GM15510 (cell line): ENCODE data around the gene RPL35.
A peak's percentile ranks its signal among the peaks of the same experiment; 100 is the strongest.

ENCODE experiments used
- POLR2A ChIP-seq: IDR thresholded peaks from 3 replicates; pipeline ENCODE4 v1.6.1; 2011; ENCODE audit warnings: borderline replicate concordance; ENCODE audit not compliant: insufficient read length; ENCODE audit errors: extremely low read depth

RPL35 gene

GRCh38 chr9:124861342-124862229 lies at the start of gene RPL35, which contains the start of gene ARPC5L:
Gene RPL35, minus strand, starts transcription at chr9:124861957. Its CDS starts 45 bp downstream, at chr9:124861912.
Gene ARPC5L, plus strand, starts transcription at chr9:124862130. Its CDS starts 7,161 bp downstream, at chr9:124869291.
- TF ChIP-seq POLR2A, result peak; percentile 97

GRCh38 chr9:124908098-124908497 lies 46.3 kb upstream of the RPL35 start:
- no peak for TF ChIP-seq POLR2A

GRCh38 chr9:124906966-124907365 lies 45.2 kb upstream of the RPL35 start:
- no peak for TF ChIP-seq POLR2A

GRCh38 chr9:124899845-124900244 lies 38.1 kb upstream of the RPL35 start:
- TF ChIP-seq POLR2A, result no peak

GRCh38 chr9:124897570-124898460 lies 36.1 kb upstream of the RPL35 start:
- TF ChIP-seq POLR2A, result no peak

GRCh38 chr9:124894741-124895170 lies 33.0 kb upstream of the RPL35 start:
- no peak for TF ChIP-seq POLR2A

- TF ChIP-seq POLR2A, result no peak
These were observed 32.4 kb upstream of the RPL35 start for GRCh38 chr9:124894035-124894740.

- no peak for TF ChIP-seq POLR2A
These were observed 28.4 kb upstream of the RPL35 start for GRCh38 chr9:124890179-124890578.

- no peak for TF ChIP-seq POLR2A
These were observed 27.2 kb upstream of the RPL35 start for GRCh38 chr9:124889006-124889405.

GRCh38 chr9:124887832-124888231 lies 26.1 kb upstream of the RPL35 start:
- TF ChIP-seq POLR2A, result no peak

GRCh38 chr9:124886866-124887492 lies 25.2 kb upstream of the RPL35 start:
- no peak for TF ChIP-seq POLR2A

GRCh38 chr9:124886461-124886860 lies 24.7 kb upstream of the RPL35 start:
- no peak for TF ChIP-seq POLR2A

GRCh38 chr9:124885551-124885950 lies 23.8 kb upstream of the RPL35 start:
- no peak for TF ChIP-seq POLR2A

- TF ChIP-seq POLR2A, result no peak
These were observed 22.6 kb upstream of the RPL35 start for GRCh38 chr9:124884376-124884775.
